Breast epithelium (tissue), 3 donors: ENCODE data around the gene ARTN.

Experiments used
- POLR2AphosphoS5 ChIP-seq, 3 donors: sonication (generic); formaldehyde crosslinking; IDR thresholded peaks; one replicate each; pipeline ENCODE4 v1.6.1; 2017; ENCODE audit warnings: antibody characterized with exemption in 3 of 3
- TF ChIP-seq, protein P1 (sequence below), 3 donors: fragments of 450-650 bp; IDR thresholded peaks; one replicate each; pipeline ENCODE4 v1.5.1; 2016 to 2017; ENCODE audit warnings: antibody characterized with exemption in 3 of 3, mild to moderate bottlenecking in 3 of 3, moderate library complexity in 3 of 3

GRCh38 chr1:43930949-43931275, 2.7 kb upstream of the ARTN start:
- TF ChIP-seq, protein P1, sequence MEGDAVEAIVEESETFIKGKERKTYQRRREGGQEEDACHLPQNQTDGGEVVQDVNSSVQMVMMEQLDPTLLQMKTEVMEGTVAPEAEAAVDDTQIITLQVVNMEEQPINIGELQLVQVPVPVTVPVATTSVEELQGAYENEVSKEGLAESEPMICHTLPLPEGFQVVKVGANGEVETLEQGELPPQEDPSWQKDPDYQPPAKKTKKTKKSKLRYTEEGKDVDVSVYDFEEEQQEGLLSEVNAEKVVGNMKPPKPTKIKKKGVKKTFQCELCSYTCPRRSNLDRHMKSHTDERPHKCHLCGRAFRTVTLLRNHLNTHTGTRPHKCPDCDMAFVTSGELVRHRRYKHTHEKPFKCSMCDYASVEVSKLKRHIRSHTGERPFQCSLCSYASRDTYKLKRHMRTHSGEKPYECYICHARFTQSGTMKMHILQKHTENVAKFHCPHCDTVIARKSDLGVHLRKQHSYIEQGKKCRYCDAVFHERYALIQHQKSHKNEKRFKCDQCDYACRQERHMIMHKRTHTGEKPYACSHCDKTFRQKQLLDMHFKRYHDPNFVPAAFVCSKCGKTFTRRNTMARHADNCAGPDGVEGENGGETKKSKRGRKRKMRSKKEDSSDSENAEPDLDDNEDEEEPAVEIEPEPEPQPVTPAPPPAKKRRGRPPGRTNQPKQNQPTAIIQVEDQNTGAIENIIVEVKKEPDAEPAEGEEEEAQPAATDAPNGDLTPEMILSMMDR (IDR thresholded peaks at IDR 0.05) = no peak
- no peak for TF ChIP-seq POLR2AphosphoS5 (IDR thresholded peaks at IDR 0.05)
